Aorta (tissue), 5 donors: ENCODE data around the gene METTL18. TPM values are rescaled to one million over a fixed set of nuclear protein-coding genes. Genes with fewer than 3 reads are reported as not detected.
"Not testable (repeated sequence)": the region's sequence is repeated elsewhere in the genome, so short reads cannot be mapped to it uniquely, and the experiment has no call there.

ENCODE experiments used
- ATAC-seq: fragments of 200-7000 bp; cut with Tn5 transposase; one replicate; pipeline ENCODE4 v1.9.1; 2022; ENCODE audit warnings: moderate library complexity; ENCODE audit not compliant: low FRiP score
- DNase-seq, 2 donors: peaks; one replicate each; pipeline ENCODE4 v3.0.0-alpha.2; 2020
- H3K27ac ChIP-seq, 2 donors: one replicate each; pipeline ENCODE4 v1.5.1; 2013; ENCODE audit warnings: low read length in 2 of 2, mild to moderate bottlenecking in 2 of 2, moderate library complexity in 2 of 2, control low read depth in 1 of 2, inconsistent platforms in 1 of 2, low read depth in 1 of 2
- H3K27me3 ChIP-seq, 2 donors: one replicate each; pipeline ENCODE4 v1.6.1; 2013; ENCODE audit warnings: control low read depth in 1 of 2, low read length in 1 of 2, mild to moderate bottlenecking in 1 of 2, moderate library complexity in 1 of 2; ENCODE audit not compliant: insufficient read depth in 2 of 2, control insufficient read depth in 1 of 2
- H3K36me3 ChIP-seq, 2 donors: one replicate each; pipeline ENCODE4 v1.6.1; 2013; ENCODE audit warnings: control low read depth in 1 of 2, low read length in 1 of 2, mild to moderate bottlenecking in 1 of 2; ENCODE audit not compliant: insufficient read depth in 2 of 2, control insufficient read depth in 1 of 2
- H3K4me1 ChIP-seq, 2 donors: one replicate each; pipeline ENCODE4 v1.6.1; 2013; ENCODE audit warnings: low read length in 2 of 2, control low read depth in 1 of 2, mild to moderate bottlenecking in 1 of 2, moderate library complexity in 1 of 2; ENCODE audit not compliant: insufficient read depth in 2 of 2, control insufficient read depth in 1 of 2
- H3K4me3 ChIP-seq, 2 donors: one replicate each; pipeline ENCODE4 v1.5.1; 2013; ENCODE audit warnings: low read length in 2 of 2, control low read depth in 1 of 2, mild to moderate bottlenecking in 1 of 2
- H3K9me3 ChIP-seq: one replicate; pipeline ENCODE4 v1.6.1; 2013; ENCODE audit warnings: mild to moderate bottlenecking, low read length; ENCODE audit not compliant: control insufficient read depth
- WGBS, 2 donors: extraction: QIAGEN DNeasy Blood & Tissue Kit; methylation state at CpG; one replicate each; pipeline ENCODE4 v1.1.7; 2013; 5-methylcytosine and 5-hydroxymethylcytosine counted together
- intact Hi-C, 2 donors: fragments of 100-400 bp; cut with DNase I; formaldehyde crosslinking; loops; one replicate each; pipeline versions ENCODE4 v1.14.2 to v1.15.0; 2022
- polyA plus RNA-seq, 2 donors: library from polyadenylated mRNA; stranded (reverse); fragments of 200-250 nt; gene quantifications; one replicate each; pipeline ENCODE4 v1.2.3, GENCODE V29; 2013
- total RNA-seq, 2 donors: library from RNA; stranded (reverse); fragmentation: NEBNext Ultra II Directional; extraction: Animal tissue kit (Norgen Biotek cat#: 25700); gene quantifications; one replicate each; pipeline ENCODE4 v1.2.1, GENCODE V29; 2021
- donor health status: healthy with polysubstance abuse.
- donor health status: Bipolar disorder and iron deficiency.
- donor health status: DM: no; HTN: no; CAD: no.
- donor health status: DM: no; HTN: no; CAD: no.
- donor health status: DM: yes; HTN: yes; CAD: no.

METTL18 gene
- total and polyA plus RNA-seq, 4 donors, result 4.7 to 9.6 (median 5.6) TPM

DNA sequence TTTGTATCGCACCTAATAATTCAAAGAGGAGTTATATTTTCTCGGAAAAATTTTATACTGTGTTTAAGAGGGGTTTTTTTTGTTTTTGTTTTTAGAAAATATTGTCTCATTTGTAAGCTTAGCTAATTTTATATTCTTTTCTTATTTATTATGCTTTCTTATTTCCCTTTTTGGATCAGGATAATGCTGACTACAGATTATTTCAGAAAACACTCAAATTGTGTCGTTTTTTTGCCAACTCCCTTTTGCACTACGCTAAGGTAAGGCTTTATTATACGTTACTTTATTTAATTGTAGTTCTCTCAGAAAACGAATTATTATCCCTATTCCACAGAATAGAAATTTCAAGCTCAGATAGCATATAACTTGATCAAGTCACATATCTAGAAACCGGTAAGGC, 26.8 kb upstream of the METTL18 start:
- intact Hi-C loops, result no loop called here

DNA sequence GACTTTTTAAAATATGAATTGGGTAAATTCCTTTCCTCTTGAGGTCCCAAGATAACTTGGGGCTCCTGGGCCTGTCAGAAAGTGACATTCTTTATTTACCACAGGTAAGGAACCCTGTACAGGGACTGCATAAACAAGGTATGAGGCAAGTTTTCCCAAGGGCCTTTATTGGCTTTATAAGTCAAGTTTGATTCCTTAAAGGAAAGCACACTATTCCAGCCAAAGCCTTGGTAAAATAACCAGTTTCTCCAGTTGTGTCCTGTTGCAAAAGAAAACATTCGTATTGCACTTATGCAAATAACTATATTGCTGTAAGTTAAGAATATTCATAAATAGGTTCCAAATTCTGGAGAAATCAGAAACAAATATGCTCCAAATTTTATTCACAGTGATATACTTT, 21.9 kb upstream of the METTL18 start:
- Histone ChIP-seq H3K36me3 (no peaks in the 10 kb centered on the region), H3K4me1 (no peaks in the 10 kb centered on the region), H3K9me3 (no peaks in the 10 kb centered on the region), H3K4me3 (no peak overlapping the region), H3K27ac (no peak overlapping the region), H3K27me3 (no peaks in the 10 kb centered on the region)
- 96 to 97% methylated on average over 1 of the region's 1 CpG for WGBS, 2 donors
- intact Hi-C loops, result no loop called here
- DNase-seq (no peak), ATAC-seq (no peak)

More for the DNA sequence above, 26.8 kb upstream of the METTL18 start:
- DNase-seq (no peak), ATAC-seq (no peak)
- Histone ChIP-seq H3K4me3 (no peak overlapping the region), H3K27ac (no peak overlapping the region), H3K4me1 (no peaks in the 10 kb centered on the region), H3K27me3 (no peaks in the 10 kb centered on the region), H3K9me3 (no peaks in the 10 kb centered on the region), H3K36me3 (peaks cover 0 to 5% of the 10 kb centered on the region in 2 donors)
- 95 to 97% methylated on average over 7 of the region's 7 CpGs for WGBS, 2 donors

DNA sequence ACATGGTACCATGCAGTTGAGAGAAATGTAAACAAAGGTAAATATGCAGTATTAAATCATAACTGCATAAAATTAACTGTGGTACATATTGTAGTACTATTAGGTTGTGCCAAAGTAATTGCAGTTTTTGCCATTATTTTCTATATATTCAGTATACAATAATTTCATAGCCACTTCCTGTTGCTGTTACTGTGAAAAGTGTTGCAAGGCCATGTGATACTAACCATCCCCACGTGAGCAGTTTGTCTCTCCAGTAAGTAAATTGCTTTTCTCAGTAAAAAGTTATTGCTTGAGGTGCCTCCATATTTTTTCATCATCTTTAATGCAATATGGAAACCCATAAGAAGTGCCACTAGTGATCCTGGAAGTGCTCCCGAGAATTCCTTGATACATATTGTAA, 19.6 kb upstream of the METTL18 start:
- DNase-seq (no peak), ATAC-seq (no peak)
- Histone ChIP-seq H3K27me3 (no peaks in the 10 kb centered on the region), H3K36me3 (no peaks in the 10 kb centered on the region), H3K4me1 (no peaks in the 10 kb centered on the region), H3K9me3 (no peaks in the 10 kb centered on the region), H3K27ac (no peak overlapping the region), H3K4me3 (no peak overlapping the region)
- 49 to 92% methylated on average over 2 of the region's 2 CpGs for WGBS, 2 donors
- intact Hi-C loops, result loop anchor here in 1 of 2 donors (5.0 kb wide), 1 partner anchor 212 kb away; no protein-coding TSS in a partner anchor

DNA sequence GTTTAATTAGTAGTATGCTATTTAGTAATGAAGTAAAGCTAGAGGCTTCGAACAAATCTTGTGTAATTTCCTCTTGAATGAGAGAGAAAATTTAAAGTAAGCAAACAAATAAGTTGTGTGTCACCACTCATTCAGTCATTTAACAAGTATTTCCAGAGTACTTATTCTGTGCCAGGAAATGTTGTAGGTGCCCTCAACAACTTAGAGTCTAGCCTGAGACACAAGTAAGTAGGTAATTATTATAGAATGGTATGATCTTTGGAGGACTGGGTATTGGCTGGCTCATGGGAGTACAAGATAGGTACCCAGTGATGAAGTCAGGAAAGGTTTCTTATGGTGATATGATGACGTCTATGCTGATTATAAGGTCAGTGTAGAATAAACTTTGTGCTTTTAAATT, 17.4 kb upstream of the METTL18 start:
- H3K4me1 ChIP-seq, result no peaks in the 10 kb centered on the region
- H3K27ac ChIP-seq, result no peak overlapping the region
- no peaks in the 10 kb centered on the region for H3K9me3 ChIP-seq
- H3K27me3 ChIP-seq, result no peaks in the 10 kb centered on the region
- WGBS, 2 donors, result 89 to 92% methylated on average over 2 of the region's 2 CpGs
- DNase-seq, result no peak
- ATAC-seq, result no peak
- H3K36me3 ChIP-seq, result no peaks in the 10 kb centered on the region
- no peak overlapping the region for H3K4me3 ChIP-seq
- intact Hi-C loops, result loop anchor here in 1 of 2 donors (5.0 kb wide), 1 partner anchor 210 kb away; no protein-coding TSS in a partner anchor

DNA sequence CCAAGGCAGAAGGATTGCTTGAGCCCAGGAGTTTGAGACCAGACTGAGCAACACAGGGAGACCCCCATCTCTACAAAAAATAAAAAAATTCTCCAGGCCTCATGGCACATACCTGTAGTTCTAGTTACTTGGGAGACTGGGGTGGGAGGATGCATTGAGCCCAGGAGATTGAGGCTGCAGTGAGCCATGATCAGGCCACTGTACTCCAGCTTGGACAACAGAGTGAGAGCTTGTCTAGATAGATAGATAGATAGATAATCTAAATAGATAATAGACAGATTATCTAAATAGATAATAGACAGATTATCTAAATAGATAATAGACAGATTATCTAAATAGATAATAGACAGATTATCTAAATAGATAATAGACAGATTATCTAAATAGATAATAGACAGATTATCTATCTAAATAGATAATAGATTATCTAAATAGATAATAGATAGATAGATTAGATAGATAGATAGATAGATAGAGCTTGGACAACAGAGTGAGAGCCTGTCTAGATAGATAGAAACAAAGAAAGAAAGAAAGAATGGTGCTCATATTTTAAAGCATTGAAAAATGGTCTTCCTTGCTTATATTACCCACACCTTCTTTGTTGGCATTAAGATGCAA, 16.8 kb upstream of the METTL18 start:
- not testable (repeated sequence) for DNase-seq, H3K27me3 ChIP-seq, ATAC-seq, H3K4me1 ChIP-seq, H3K27ac ChIP-seq, H3K9me3 ChIP-seq, H3K36me3 ChIP-seq, H3K4me3 ChIP-seq
- intact Hi-C loops, result loop anchor here in 1 of 2 donors (5.0 kb wide), 1 partner anchor 209 kb away; no protein-coding TSS in a partner anchor

DNA sequence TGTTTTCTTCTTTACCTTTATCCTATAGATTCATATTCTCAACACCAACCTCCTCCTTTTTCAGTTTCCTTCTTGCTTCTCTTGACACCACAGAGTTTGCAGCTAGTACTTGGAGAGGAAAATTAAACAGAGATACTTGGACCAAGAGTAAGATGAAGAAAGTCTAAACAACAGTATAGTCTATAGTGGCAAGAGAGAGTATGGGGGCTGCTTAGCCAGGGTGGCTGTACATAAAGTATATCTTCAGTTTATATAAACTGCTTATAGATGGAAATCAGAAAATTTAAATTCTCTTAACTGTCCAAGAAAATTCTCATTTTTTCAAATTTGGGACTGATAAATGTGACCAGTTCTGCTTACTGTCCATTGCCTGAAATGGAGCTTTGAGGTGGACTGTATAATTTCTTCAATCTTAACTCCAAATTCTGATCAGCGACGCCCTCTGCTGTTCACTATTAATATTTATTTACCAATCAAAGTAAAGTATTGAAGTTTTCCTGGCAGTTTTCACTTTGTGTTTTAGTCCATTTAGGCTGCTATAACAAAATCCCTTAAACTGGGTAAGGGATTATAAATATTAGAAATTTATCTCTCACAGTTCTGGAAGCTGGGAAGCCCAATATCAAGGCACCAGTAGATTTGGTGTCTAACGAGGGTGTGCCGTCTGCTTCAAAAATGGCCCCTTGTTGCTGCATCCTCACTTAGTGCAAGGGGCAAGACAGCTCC, 14.8 kb upstream of the METTL18 start:
- intact Hi-C loops, result loop anchor here (2.0 to 5.0 kb wide), 2 partner anchors 207 to 259 kb away; no protein-coding TSS in a partner anchor
- ATAC-seq (no peak), DNase-seq (no peak)
- no peak overlapping the region for H3K27ac ChIP-seq
- H3K4me3 ChIP-seq, result no peak overlapping the region
- H3K36me3 ChIP-seq, result no peaks in the 10 kb centered on the region
- no peaks in the 10 kb centered on the region for H3K4me1 ChIP-seq
- no peaks in the 10 kb centered on the region for H3K27me3 ChIP-seq
- H3K9me3 ChIP-seq, result no peaks in the 10 kb centered on the region
- 58 to 63% methylated on average over 4 of the region's 4 CpGs for WGBS, 2 donors

DNA sequence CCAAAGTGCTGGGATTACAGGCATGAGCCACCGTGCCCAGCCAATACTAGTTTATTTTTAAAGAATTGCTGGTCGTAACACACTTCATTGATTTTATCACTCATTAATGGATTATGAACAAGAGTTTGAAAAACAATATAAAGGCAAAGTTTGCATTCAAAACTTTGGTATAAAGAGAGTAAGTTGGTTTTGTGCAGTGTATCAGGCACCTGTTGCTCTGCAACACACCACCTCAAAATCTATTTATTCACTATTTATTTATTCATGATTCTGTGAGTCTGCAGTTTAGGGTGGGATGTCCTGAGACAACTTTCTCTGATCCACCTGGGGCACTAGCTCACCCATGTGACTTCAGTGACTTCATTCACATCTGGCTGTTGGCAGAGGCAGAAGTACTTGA, 10.2 kb upstream of the METTL18 start:
- 87 to 92% methylated on average over 2 of the region's 2 CpGs for WGBS, 2 donors
- Histone ChIP-seq H3K4me1 (no peaks in the 10 kb centered on the region), H3K4me3 (no peak overlapping the region), H3K27me3 (no peaks in the 10 kb centered on the region), H3K27ac (no peak overlapping the region), H3K36me3 (no peaks in the 10 kb centered on the region), H3K9me3 (no peaks in the 10 kb centered on the region)
- no peak for DNase-seq
- intact Hi-C loops, result loop anchor here in 1 of 2 donors (5.0 kb wide), 1 partner anchor 203 kb away; no protein-coding TSS in a partner anchor
- no peak for ATAC-seq

DNA sequence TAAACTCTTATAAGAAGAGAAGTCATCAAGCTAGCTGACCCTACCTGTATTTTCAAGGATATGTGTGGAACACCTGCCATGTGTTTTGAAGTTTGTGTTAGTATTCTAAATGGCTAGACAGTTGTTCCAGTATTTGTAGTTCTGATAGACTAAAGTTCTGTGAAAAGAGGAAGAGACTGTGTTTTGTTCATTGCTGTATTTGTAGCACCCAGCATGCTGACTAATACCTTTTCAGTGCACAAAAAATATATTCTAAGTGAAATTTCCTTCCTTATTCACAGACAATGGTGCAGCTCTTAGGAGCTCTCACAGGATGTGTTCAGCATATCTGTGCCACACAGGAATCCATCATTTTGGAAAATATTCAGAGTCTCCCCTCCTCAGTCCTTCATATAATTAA, 8.2 kb upstream of the METTL18 start:
- H3K27me3 ChIP-seq, result no peaks in the 10 kb centered on the region
- no peak overlapping the region for H3K27ac ChIP-seq
- H3K4me1 ChIP-seq, result no peaks in the 10 kb centered on the region
- ATAC-seq (no peak), DNase-seq (no peak)
- H3K9me3 ChIP-seq, result no peaks in the 10 kb centered on the region
- intact Hi-C loops, result no loop called here
- H3K36me3 ChIP-seq, result peaks cover 0 to 3% of the 10 kb centered on the region in 2 donors
- no peak overlapping the region for H3K4me3 ChIP-seq

DNA sequence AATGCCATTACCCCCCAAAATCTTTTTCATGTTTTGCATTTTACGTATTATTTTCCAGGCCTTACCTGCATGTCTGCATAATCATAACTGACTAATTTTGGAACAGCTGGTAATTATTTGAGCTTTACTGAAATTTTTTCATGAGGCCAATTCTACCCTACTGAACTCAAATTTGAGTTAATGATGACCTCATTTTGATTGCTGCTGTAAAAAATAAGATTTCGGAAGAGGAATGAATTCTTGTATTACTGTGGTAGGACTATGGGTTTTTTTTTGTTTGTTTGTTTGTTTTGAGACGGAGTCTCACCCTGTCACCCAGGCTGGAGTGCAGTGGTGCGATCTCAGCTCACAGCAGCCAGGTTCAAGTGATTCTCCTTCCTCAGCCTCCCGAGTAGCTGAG, 2.6 kb upstream of the METTL18 start:
- WGBS, 2 donors, result 95% methylated on average over 5 of the region's 5 CpGs

More for the DNA sequence above, 2.6 kb upstream of the METTL18 start:
- DNase-seq (no peak), ATAC-seq (no peak)
- peaks cover 0 to 5% of the 10 kb centered on the region in 2 donors for H3K4me1 ChIP-seq
- H3K27ac ChIP-seq, result no peak overlapping the region
- H3K36me3 ChIP-seq, result peaks cover 0 to 3% of the 10 kb centered on the region in 2 donors
- no peak overlapping the region for H3K4me3 ChIP-seq
- no peaks in the 10 kb centered on the region for H3K9me3 ChIP-seq
- no peaks in the 10 kb centered on the region for H3K27me3 ChIP-seq
- intact Hi-C loops, result no loop called here
